ENCODE measurements around the gene CDK16.

CDK16 gene

DNA sequence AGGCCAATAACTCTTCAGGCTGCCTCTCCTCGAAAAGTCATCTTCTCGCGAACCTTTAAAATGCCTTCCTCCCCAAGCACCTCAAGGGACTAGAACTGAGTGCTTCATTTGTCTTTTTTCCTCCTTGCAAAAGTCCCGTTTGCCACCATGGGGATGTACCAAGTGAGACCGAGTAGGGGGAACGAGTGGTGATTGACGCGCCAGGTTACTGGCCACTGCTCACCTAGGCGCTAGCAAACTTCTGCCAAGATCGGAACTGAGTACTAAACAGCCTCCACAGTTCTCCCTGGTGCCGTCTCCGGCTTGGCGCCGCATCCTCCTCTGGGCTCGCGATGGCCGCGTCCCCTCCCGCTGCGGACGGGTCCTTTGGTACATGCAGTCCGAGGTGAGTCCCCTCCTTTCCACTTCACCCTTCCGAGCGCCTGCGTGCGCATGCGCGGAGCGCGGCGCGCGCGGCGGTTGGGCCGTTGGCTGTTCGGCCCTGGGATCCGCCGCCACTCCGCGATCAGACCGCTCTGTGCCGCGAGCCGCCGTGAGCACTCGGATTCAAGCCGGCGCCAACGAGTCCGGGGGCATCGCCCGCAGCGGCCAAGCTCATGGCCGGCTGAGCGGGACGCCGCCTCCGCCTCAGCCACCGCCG, at the start of gene CDK16:
TSS of gene CDK16 (plus strand) at position 402 of the 640 bp plus-strand sequence. CDS start 4,877 bp downstream, outside the sequence.
- peak; percentile 38 to 59 for DNase-seq (ENCODE audit: low read depth in 2 of 2)

DNA sequence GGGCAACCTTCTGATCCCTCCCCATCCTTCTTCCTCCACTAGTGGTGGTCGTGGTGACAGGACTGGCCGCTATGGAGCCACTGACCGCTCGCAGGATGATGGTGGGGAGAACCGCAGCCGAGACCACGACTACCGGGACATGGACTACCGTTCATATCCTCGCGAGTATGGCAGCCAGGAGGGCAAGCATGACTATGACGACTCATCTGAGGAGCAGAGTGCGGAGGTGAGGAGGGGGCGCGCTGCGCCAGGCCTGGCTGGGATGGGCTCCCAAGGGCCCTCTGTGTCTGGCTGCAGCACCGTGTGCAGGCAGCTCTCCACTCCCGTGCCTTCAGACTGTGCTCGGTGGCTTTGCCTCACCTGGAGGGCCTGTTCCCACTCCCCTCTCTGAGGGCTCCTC, 49.2 kb upstream of the CDK16 start:
- no peak for DNase-seq (ENCODE audit: low read depth in 2 of 2)

DNA sequence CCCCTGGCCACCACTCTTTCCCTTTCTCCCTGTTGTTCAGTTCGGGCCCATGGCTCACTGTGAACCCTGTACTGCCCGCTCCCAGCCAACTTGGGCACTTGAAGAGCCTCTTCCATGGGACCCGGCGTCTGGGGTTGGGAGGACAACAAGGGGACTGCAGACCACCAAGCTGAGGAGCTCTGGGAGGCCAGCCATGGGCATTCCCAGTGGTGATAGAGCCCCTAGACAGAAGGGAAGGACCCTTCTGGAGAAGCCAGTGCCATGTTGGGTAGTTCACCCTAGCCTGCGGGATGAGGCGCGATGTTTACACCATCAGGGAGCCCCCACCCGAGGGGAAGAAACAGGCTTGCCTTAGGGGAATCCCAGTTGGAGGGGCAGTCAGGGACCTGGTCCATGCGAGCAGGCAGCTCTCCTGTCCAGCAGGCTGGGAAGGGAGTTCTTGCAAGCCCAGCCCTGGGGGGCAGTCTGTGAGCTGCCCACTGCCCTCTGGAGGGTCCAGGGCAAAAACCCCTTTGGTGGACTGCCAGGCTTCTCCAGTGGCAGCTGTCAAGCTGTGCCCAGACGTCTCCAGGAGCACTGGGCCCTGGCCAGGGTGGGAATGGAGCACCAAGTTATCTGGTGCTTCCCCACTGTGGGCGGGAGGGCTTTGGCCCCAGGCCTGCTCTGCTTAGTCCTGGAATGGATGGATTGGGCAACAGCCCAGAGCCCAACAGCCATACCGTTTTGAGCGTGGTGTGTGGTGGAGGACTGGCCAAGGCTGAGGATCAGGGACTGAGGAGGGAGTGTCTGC, 48.6 kb upstream of the CDK16 start:
- DNase-seq (ENCODE audit: low read depth in 2 of 2): no peak

DNA sequence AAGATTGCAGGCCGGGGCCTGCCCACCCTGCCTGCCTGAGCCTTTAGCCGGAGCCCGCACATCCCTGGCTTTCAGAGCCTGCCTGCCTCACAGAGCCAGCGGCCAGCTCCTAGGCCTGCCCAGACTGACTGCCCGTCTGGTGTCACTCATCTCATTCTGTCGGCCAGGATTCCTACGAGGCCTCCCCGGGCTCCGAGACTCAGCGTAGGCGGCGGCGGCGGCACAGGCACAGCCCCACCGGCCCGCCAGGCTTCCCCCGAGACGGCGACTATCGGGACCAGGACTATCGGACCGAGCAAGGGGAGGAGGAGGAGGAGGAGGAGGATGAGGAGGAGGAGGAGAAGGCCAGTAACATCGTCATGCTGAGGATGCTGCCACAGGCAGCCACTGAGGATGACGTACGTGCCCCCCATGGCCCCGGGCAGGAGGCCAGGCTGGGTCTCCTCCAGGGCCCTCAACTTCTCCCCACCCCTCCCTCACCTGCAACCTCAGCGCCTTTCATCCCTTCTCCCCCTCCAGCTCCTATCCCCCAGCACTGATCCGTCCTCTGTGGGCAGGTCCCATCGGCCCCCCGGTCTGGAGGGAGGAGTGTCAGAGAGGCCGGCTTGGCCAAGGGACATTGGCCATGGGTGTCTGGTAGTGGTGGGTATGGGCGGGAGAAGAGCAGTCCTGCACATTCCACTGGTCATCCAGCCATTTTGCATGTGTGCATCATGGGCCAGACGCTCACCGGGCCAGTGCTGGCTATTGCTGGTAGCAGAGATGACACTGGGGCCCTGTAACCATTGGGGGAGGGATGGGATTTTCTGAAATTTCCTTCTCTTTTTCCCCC, 47.4 kb upstream of the CDK16 start:
- DNase-seq (ENCODE audit: low read depth in 2 of 2): no peak

DNA sequence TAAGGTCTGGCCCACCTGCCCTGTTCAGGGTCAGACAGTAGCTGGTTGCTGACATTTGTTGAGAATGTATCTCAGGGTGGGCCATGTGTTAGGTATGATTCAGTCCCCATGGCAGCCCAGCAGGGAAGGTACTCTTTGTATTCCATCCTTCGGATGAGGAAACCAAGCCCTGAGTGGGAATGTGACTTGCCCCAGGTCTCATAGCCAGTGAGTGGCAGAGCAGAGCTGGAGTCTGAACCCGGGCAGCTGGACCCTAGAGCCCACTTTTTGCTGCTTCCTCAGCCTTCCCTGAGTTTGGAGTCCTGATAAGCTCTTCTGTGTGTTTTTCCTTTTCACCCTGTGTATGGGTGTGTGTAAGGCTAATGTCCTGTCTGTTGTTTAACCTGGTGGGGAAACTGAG, 46.5 kb upstream of the CDK16 start:
- no peak for DNase-seq (ENCODE audit: low read depth in 2 of 2)

DNA sequence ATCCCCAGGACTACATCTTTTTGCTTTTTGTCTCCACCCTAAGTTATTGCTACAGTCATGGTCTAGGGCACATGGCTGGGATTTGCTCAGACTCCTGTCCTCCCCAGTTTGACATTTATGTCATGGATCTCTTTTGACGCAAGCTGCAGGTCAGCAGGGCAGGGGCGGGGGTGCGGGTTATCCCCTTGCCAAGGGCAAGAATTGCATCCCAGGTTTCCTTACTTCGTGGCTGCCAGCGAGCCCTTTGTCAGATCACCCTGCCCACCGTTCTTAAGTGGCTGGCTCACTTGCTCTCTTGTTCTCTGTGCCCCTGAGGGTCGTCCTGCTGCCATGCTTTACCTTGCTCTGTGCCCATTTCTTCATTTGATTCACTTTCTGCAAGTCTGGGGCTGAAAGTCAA, 45.9 kb upstream of the CDK16 start:
- no peak for DNase-seq (ENCODE audit: low read depth in 2 of 2)

DNA sequence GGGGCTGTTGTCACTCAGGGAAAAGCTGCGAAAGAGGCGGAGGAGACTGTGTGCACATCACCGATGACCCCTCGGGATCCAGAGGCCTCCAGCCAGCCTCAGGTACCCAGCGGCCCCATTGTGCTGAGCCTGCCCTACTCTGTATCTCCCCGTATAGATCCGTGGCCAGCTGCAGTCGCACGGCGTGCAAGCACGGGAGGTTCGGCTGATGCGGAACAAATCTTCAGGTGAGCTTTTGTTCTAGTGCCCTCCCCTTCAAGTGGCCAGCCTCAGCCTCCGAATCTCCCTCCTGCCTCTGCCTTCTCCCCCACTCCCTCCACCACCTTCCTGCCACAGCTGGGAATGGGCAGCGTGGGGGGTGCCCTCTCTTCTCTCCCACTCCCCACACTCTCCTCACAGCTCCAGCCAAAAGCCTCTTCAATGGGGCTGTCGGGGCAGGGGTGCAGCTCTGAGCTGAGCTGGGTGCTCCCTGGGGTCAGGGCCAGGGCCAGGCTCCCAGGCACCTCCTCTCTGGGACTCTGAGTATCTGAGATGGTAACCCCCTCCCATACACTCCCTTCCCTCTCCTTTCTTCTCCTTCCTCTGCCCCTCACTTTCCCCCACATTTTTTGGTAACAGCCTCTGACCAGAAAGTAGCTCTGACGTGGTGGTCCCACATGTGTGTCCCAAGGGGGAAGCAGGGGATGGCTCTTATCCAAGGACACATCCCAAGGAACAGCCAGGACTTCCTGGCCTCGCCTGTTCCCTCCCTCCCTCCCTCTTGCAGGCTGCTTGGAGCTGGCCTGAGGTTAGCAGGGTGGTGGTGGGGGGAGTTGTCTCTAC, 45.3 kb upstream of the CDK16 start:
- DNase-seq (ENCODE audit: low read depth in 2 of 2): no peak

DNA sequence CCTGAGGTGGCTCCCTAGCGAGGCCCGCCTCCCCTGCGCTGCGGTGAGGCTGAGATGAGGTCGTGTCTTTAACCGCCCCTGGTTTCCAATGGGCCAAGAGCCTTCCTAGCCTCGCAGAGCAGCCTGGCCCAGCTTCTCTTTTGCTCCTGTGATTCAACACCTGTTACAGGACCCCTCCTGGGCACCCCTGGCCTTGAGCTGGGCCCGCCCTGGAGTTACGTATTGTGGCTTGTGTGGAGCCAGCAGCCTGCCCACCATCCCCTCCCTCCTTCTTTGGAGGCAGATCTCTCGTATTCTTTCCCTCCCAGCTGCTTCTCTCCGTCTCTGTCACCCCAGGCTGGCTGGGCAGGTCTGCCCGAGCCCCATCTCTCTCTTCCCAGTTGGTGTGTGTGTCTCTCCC, 44.1 kb upstream of the CDK16 start:
- DNase-seq (ENCODE audit: low read depth in 2 of 2): no peak

DNA sequence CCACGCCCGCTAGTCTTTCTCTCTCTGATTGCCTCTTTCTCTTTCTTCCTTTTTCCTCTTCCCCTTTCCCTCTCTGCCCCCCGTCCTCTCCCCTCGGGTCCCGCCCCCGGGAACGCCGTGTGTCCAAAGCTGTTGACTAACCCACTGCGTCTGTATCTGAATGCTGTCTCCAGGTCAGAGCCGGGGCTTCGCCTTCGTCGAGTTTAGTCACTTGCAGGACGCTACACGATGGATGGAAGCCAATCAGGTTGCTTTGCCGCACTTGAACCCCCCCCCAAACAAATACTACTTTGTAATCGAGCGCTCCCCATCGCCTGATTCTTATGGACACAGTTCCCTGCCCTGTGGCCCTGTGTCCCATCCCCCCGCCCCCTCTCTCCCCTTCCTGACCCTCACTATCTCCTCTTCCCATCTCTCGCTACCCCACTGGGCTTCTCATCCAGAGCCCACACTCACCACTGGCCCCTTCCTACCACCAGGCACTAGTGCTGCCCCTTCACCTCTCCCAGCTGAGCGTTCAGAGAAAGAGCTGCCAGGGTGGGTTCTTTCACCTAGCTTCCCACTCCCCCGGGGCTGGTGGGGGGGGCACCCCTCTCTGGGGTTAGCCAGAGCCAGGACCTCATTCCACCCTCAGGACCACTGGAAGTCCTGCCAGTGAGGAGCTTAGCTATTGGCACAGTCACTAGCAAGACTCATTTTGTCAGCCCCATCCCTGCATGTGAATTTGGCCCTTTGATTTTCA, 43.5 kb upstream of the CDK16 start:
- DNase-seq (ENCODE audit: low read depth in 2 of 2): no peak

DNA sequence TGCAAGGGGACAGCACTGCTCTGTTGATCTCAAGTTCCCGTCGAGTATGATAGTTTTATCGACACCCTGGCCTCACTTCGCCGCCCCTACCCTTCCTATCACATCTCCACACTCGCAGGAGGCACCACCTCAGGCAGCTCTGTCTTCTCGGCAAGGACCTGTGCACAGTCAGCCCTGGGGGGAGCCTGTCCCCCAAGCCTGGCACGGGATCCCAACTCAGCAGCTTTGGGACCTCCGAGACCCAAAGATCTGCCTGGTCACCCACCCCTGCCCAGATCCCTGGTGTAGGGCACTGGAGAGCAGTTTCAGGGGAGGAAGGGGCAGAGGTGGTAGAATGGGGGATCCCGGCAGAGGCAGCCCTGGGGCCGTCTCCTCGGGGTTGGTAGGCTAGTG, 42.9 kb upstream of the CDK16 start:
- no peak for DNase-seq (ENCODE audit: low read depth in 2 of 2)

DNA sequence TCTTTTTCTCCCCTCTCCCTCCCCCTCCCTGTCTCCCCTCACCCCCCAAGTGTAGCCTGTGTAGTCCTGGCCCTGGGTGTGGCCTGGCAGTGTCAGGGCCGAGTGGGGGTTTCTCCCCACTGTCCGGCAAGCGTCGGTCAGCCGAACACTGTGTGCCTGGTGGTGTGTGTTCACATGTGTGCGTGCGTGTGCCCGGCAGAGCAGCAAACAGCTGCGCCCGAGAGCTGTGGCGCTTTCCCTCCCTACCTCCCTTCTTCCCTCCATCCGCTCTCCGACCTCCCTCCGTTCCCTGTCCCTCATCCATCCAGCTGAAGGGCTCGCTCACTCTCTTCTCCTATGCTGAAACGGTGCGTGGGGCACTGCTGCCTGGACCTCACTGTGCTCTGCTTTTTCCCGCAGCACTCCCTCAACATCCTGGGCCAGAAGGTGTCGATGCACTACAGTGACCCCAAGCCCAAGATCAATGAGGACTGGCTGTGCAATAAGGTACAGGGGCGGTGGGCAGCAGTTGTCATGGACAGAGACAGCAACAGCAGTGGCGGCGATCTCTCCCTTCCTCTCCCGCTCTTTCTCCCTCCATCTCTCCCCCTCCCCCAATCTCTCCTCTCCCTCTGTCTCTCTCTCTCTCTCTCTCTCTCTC, 42.3 kb upstream of the CDK16 start:
- DNase-seq (ENCODE audit: low read depth in 2 of 2): no peak

DNA sequence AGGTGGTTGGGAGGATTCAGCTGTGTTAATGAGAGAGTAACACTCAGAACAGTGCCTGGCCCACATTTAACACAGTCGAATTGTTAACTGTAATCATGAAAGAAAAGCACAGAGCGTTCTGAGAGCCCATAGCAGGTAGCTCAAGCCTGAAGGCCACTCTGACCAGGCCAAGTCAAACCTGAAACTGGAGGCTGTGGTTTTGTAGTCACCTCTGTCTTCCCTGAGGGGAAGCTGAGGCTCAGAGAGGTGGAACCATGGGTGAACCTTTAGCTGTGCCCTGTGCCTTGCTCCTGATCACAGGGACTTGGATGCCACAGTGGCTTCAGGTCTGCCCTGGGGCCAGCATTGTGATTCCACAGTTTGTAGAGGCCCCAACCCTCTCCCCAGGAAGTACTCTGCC, 41.4 kb upstream of the CDK16 start:
- no peak for DNase-seq (ENCODE audit: low read depth in 2 of 2)

DNA sequence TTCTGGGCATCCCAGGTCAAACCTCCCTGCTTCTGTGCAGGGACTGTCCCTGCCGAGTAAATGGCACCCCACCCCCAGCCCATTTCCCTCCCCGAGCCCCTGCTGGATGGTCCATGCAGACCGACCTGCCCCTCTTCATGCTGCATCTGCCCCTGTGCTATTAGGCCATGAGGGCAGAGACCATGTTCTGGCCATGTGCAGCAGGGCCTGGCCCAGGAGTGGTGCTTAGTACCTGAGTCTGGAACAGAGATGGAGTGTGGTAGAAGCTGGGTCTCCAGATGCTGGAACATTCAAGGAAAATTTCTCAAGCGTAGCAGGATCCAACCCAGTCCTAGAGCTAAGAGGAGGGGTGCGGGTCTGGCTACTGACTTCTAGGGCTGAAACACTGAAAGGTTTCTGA, 40.1 kb upstream of the CDK16 start:
- DNase-seq (ENCODE audit: low read depth in 2 of 2): no peak

DNA sequence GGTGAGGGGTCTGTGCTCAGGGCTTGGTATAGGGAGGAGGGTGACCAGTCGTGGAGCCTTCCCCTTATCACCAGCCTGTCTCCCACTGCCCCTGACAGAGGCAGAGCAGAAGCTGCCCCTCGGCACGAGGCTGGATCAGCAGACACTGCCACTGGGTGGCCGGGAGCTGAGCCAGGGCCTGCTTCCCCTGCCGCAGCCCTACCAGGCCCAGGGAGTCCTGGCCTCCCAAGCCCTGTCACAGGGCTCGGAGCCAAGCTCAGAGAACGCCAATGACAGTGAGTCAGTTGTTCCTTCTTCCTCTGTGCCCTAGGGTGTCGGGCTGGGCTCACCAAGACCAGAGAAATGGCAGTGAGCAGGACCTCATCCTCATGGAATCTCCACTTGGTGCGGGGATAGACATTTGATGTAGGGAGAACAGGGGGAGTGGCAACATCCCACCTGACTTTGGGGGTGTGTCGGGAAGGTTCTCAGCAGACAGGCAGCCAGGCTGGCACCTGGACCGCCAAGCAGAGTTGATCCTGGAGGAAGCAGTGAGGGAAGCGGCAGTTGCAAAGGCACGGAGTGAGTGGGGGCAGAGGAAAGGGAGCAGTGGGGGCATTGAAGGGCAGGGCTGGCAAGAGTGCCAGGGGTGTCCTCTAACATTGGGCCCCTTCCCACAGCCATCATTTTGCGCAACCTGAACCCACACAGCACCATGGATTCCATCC, 39.1 kb upstream of the CDK16 start:
- DNase-seq (ENCODE audit: low read depth in 2 of 2): no peak

DNA sequence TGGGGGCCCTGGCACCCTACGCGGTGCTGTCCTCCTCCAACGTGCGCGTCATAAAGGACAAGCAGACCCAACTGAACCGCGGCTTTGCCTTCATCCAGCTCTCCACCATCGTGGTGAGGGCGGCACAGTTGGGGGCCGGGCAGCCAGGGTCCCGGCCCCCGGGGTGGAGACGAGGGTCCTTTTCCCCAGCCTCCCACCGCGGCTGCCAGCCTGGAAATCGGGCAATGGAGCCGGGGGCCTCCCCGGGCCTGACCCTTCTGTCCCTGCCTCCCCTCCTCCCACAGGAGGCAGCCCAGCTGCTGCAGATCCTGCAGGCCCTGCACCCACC, 38.6 kb upstream of the CDK16 start:
- DNase-seq (ENCODE audit: low read depth in 2 of 2): no peak

DNA sequence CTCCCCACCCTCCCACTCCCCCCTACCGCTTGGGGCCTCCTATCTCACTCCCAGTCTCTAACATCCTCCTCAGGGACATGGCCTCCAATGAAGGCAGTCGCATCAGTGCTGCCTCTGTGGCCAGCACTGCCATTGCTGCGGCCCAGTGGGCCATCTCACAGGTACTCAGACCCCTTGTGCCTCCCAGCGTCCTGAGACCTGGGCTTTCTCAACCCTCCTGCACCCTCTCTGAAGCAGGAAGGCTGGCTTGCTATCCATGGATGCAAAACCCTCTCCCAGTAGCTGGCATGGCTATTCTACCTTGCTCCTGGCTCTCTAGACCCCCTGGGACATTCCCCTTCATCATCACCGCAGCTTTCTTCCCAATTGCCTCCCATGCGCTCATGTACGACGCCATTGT, 38.1 kb upstream of the CDK16 start:
- no peak for DNase-seq (ENCODE audit: low read depth in 2 of 2)

DNA sequence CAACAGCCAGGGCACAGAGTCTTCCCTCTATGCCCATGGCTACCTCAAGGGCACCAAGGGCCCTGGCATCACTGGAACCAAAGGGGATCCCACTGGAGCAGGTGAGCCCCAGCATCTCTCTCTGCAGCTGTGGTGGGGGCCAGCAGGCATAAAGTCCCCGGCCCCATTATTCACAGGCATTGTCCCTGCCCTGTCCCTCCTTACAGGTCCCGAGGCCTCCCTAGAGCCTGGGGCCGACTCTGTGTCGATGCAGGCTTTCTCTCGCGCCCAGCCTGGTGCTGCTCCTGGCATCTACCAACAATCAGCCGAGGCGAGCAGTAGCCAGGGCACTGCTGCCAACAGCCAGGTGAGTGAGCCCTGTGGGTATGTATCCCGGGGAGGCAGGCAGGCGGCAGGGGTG, 37.2 kb upstream of the CDK16 start:
- DNase-seq (ENCODE audit: low read depth in 2 of 2): no peak

DNA sequence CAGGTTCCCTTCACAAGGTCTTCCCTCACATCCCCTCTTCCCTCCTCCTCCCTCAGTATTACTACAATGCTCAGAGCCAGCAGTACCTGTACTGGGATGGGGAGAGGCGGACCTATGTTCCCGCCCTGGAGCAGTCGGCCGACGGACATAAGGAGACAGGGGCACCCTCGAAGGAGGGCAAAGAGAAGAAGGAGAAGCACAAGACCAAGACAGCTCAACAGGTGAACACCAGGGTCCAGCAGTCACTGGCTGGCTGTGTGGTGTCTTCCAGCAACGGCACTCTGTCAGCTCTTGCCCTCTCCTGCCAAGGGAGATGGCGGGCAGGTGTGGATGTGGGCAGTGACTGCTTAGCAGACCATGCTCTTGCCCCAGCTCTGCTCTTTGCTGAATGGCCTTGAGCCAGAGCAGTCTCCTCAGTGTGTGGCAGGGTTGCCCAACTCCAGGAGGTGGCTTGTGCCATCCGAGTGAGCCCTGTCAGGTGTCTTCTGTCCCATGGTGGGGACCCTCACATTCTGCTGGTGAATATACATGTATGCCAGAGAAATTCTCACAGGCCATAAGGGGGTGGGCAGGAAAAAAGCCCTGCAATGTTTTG, 36.3 kb upstream of the CDK16 start:
- no peak for DNase-seq (ENCODE audit: low read depth in 2 of 2)

DNA sequence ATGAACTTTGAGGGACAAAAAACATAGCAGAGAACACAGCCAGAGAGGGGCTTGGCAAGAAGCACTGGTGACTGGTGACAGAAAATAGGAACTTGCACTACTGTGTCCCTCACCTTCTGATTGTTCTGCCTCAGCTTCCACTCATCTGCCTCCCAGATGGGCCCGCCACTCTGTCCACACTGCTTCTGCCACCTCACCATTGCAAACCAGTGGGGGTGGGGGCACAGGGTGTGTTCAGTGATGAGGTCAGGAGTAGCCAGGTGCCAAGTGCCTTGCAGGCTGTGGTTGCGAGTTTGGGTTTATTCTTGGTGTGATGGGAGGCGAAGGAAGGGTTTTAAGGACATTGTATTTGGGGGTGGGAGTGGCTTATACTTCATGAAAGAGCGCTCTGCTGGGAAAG, 34.0 kb upstream of the CDK16 start:
- DNase-seq (ENCODE audit: low read depth in 2 of 2): no peak

DNA sequence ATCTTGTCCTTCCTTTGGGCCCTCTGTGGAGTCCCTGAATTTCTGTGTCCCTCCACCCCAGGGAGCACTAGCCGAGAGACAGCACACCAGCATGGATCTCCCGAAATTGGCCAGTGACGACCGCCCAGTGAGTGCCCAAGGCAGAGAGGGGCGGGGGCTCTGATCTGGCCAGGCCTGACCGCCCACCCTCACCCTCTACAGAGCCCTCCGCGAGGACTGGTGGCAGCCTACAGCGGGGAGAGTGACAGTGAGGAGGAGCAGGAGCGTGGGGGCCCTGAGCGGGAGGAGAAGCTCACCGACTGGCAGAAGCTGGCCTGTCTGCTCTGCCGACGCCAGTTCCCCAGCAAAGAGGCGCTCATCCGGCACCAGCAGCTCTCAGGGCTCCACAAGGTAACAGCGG, 33.2 kb upstream of the CDK16 start:
- DNase-seq (ENCODE audit: low read depth in 2 of 2): no peak
